B cell (primary cell): ENCODE measurements around the gene BCKDK.

Experiments used
- EZH2 ChIP-seq: IDR thresholded peaks from 2 replicates; pipeline ENCODE4 v1.6.1; 2012; ENCODE audit warnings: borderline replicate concordance, low read depth, mild to moderate bottlenecking, moderate library complexity, low read length; ENCODE audit not compliant: insufficient read depth, poor library complexity, severe bottlenecking
- TF ChIP-seq, protein P1 (sequence below): fragments of 200-600 bp; IDR thresholded peaks from one replicate; pipeline ENCODE4 v1.8.0; 2022; ENCODE audit warnings: antibody characterized with exemption, mild to moderate bottlenecking

DNA sequence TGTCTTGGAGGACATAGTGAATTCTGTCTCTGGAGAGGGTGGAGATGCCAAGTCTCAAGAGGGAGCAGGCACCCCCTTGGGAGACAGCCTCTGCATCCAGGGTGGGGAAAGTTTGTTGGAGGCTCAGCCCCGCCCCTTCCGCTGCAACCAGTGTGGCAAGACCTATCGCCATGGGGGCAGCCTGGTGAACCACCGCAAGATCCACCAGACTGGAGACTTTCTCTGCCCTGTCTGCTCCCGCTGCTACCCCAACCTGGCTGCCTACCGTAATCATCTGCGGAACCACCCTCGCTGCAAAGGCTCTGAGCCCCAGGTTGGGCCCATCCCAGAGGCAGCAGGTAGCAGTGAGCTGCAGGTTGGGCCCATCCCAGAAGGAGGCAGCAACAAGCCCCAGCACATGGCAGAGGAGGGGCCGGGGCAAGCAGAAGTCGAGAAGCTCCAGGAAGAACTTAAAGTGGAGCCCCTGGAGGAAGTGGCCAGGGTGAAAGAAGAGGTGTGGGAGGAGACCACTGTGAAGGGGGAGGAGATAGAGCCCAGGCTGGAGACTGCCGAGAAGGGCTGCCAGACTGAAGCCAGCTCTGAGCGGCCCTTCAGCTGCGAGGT lies 28.7 kb upstream of the BCKDK start:
- TF ChIP-seq, protein P1, sequence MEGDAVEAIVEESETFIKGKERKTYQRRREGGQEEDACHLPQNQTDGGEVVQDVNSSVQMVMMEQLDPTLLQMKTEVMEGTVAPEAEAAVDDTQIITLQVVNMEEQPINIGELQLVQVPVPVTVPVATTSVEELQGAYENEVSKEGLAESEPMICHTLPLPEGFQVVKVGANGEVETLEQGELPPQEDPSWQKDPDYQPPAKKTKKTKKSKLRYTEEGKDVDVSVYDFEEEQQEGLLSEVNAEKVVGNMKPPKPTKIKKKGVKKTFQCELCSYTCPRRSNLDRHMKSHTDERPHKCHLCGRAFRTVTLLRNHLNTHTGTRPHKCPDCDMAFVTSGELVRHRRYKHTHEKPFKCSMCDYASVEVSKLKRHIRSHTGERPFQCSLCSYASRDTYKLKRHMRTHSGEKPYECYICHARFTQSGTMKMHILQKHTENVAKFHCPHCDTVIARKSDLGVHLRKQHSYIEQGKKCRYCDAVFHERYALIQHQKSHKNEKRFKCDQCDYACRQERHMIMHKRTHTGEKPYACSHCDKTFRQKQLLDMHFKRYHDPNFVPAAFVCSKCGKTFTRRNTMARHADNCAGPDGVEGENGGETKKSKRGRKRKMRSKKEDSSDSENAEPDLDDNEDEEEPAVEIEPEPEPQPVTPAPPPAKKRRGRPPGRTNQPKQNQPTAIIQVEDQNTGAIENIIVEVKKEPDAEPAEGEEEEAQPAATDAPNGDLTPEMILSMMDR, result no peak
- TF ChIP-seq EZH2, result no peak
